OCI-LY7 (cell line): ENCODE results near the gene TRIM8. TPM values are rescaled to one million over a fixed set of nuclear protein-coding genes. Genes with fewer than 3 reads are reported as not detected.

Source experiments
- Bru-seq: library from RNA; stranded (reverse); fragments of 400-500 nt; gene quantifications from one replicate; lab custom pipeline; 2021; lab: Mats Ljungman, UMichigan
- BruChase-seq, 2 experiments: library from RNA; stranded (reverse); fragments of 400-500 nt; gene quantifications; one replicate each; lab custom pipeline; 2021; lab: Mats Ljungman, UMichigan
- BruUV-seq: library from RNA; stranded (reverse); fragments of 400-500 nt; replicated peaks from 2 replicates; lab custom pipeline; 2021; lab: Mats Ljungman, UMichigan
- CTCF ChIA-PET: fragments of 300-600 bp; sonication (Branson Sonifier 250); formaldehyde crosslinking; loops from one replicate; lab custom pipeline; 2022; ENCODE audit warnings: antibody characterized with exemption; ENCODE audit not compliant: unreplicated experiment; lab: Charles Lee
- POLR2A ChIA-PET: fragments of 300-600 bp; sonication (Branson Sonifier 250); formaldehyde crosslinking; loops from one replicate; lab custom pipeline; 2022; ENCODE audit warnings: antibody characterized with exemption; lab: Charles Lee
- DNase-seq: peaks from one replicate; pipeline ENCODE4 v3.0.0-alpha.2; 2015; ENCODE audit warnings: low spot score
- H2AFZ ChIP-seq: fragments of 200-600 bp; sonication (generic), shearing (Covaris generic); 2 replicates; pipeline ENCODE4 v1.6.1; 2014; ENCODE audit warnings: mild to moderate bottlenecking, antibody characterized with exemption, low read length, moderate library complexity
- H3K27ac ChIP-seq: fragments of 200-600 bp; sonication (generic); 2 replicates; pipeline ENCODE4 v1.5.1; 2014; ENCODE audit warnings: mixed run types, low read depth, mild to moderate bottlenecking, moderate library complexity, low read length, inconsistent platforms; ENCODE audit not compliant: poor library complexity, severe bottlenecking
- H3K36me3 ChIP-seq: fragments of 200-600 bp; sonication (generic); 2 replicates; pipeline ENCODE4 v1.6.1; 2014; ENCODE audit warnings: mild to moderate bottlenecking, antibody characterized with exemption, low read length, moderate library complexity, mixed read lengths; ENCODE audit not compliant: insufficient read depth
- H3K4me1 ChIP-seq: fragments of 200-600 bp; sonication (generic); 2 replicates; pipeline ENCODE4 v1.5.1; 2014; ENCODE audit warnings: mild to moderate bottlenecking, low read length; ENCODE audit not compliant: insufficient read depth, poor library complexity, severe bottlenecking
- H3K4me2 ChIP-seq: fragments of 200-600 bp; sonication (generic); 2 replicates; pipeline ENCODE4 v1.6.1; 2014; ENCODE audit warnings: mild to moderate bottlenecking, low read length
- H3K4me3 ChIP-seq: fragments of 200-600 bp; sonication (generic); 2 replicates; pipeline ENCODE4 v1.5.1; 2014; ENCODE audit warnings: mild to moderate bottlenecking, low read depth, low read length; ENCODE audit not compliant: poor library complexity, severe bottlenecking
- H3K79me2 ChIP-seq: fragments of 200-600 bp; sonication (generic); 2 replicates; pipeline ENCODE4 v1.6.1; 2016; ENCODE audit warnings: low read depth, mild to moderate bottlenecking, low read length, moderate library complexity, mixed read lengths; ENCODE audit not compliant: insufficient read depth
- H3K9me2 ChIP-seq: fragments of 200-600 bp; sonication (generic); 2 replicates; pipeline ENCODE4 v1.6.1; 2016; ENCODE audit warnings: mild to moderate bottlenecking, low read length, mixed read lengths; ENCODE audit not compliant: insufficient read depth
- H3K9me3 ChIP-seq: fragments of 200-600 bp; sonication (generic); 2 replicates; pipeline ENCODE4 v1.6.1; 2014; ENCODE audit warnings: mild to moderate bottlenecking, mixed run types, low read length, mixed read lengths
- H4K20me1 ChIP-seq: fragments of 200-600 bp; sonication (generic); 2 replicates; pipeline ENCODE4 v1.6.1; 2014; ENCODE audit warnings: mild to moderate bottlenecking, antibody characterized with exemption, low read length, moderate library complexity, mixed read lengths; ENCODE audit not compliant: insufficient read depth
- CTCF ChIP-seq: fragments of 200-600 bp; sonication (generic); conservative IDR thresholded peaks from 2 replicates; pipeline ENCODE4 v1.5.1; 2014; ENCODE audit warnings: mild to moderate bottlenecking, antibody characterized with exemption, low read length, moderate library complexity, mixed read lengths
- EZH2phosphoT487 ChIP-seq: fragments of 200-600 bp; sonication (generic); IDR thresholded peaks from 2 replicates; pipeline ENCODE4 v1.6.1; 2018; ENCODE audit warnings: low read depth, borderline replicate concordance, mild to moderate bottlenecking, mixed run types, antibody characterized with exemption, low read length, moderate library complexity, mixed read lengths
- intact Hi-C: fragments of 100-400 bp; cut with micrococcal nuclease; formaldehyde crosslinking; loops from one replicate; pipeline ENCODE4 v1.10.0; 2022; ENCODE audit not compliant: unreplicated experiment
- long read RNA-seq: library from polyadenylated mRNA; stranded (forward); transcript quantifications from one replicate; pipeline ENCODE4 v2.0.0, GENCODE V29; 2022
- total RNA-seq, 2 experiments: library from RNA; depleted of rRNA in 1 of 2; stranded (reverse); fragments of >200 nt in 1 of 2; shearing (Covaris generic) in 1 of 2; gene quantifications; 2 replicates each; pipeline ENCODE4 v1.2.3, GENCODE V29; 2014 to 2022

TRIM8 gene
- total RNA-seq (2014; rRNA removed; shearing (Covaris generic)) (54.2 and 67.3 TPM in 2 replicates), total RNA-seq (2022) (73.1 and 92.1 TPM in 2 replicates), Bru-seq, nascent RNA (percentile 73 among the genes with signal in this experiment), BruChase-seq, experiment 1, labeled RNA remaining after a 6-hour chase (percentile 80 among the genes with signal in this experiment), BruChase-seq, experiment 2, labeled RNA remaining after a 2-hour chase (percentile 85 among the genes with signal in this experiment)
- long read RNA-seq, full-length matches to known transcripts = 114 of 184 reads
- long read RNA-seq, partial matches to known transcripts = 7 of 184 reads
- long read RNA-seq, other reads (novel, unspliced or antisense) = 63 of 184 reads

GRCh38 chr10:102644066-102644645 is at the start of gene TRIM8:
Gene TRIM8 (plus strand): TSS chr10:102644479. CDS start chr10:102644618, 139 bp downstream.
- Histone ChIP-seq H3K36me3 (peaks cover 24% of the 10 kb centered on the region; the same call in 1 of the 2 replicates), H3K4me3 (peak within 1 kb of the TSS; percentile 84), H3K9me2 (no peaks in the 10 kb centered on the region), H3K4me1 (peaks cover 32% of the 10 kb centered on the region), H3K9me3 (no peaks in the 10 kb centered on the region), H4K20me1 (no peaks in the 10 kb centered on the region), H2AFZ (peak within 1 kb of the TSS; percentile 16), H3K79me2 (peaks cover 47% of the 10 kb centered on the region), H3K4me2 (peak within 1 kb of the TSS; percentile 82), H3K27ac (peak within 1 kb of the TSS; percentile 95)
- CTCF ChIA-PET = interaction anchor here (0.7 to 1.3 kb wide), 3 partner anchors 31 to 69 kb away, joined by 3 to 7 read pairs (median 5); partner anchors contain the start of gene ARL3
- no peak for TF ChIP-seq CTCF
- TF ChIP-seq EZH2phosphoT487 = no peak
- DNase-seq = peak; percentile 78
- POLR2A ChIA-PET = interaction anchor here (0.5 to 2.2 kb wide), 5 partner anchors 17 to 100 kb away, joined by 3 to 7 read pairs (median 3); partner anchors contain the start of genes ARL3 and SFXN2
- no TSS peak for BruUV-seq
- intact Hi-C loops = loop anchor here (5.0 to 10.0 kb wide), 2 partner anchors 812 to 949 kb away; partner anchors contain the start of gene FBXW4

GRCh38 chr10:102595293-102595692 is 49.0 kb upstream of the TRIM8 start:
- no peak for DNase-seq
- no peak overlapping the region for H3K4me2 ChIP-seq
- intact Hi-C loops = no loop called here
- TF ChIP-seq CTCF = no peak
- no peak for TF ChIP-seq EZH2phosphoT487
- no peak overlapping the region for H3K4me3 ChIP-seq
- POLR2A ChIA-PET = no interaction called here
- no peak overlapping the region for H3K27ac ChIP-seq
- no peaks in the 10 kb centered on the region for H3K79me2 ChIP-seq
- no peaks in the 10 kb centered on the region for H4K20me1 ChIP-seq
- H3K9me3 ChIP-seq = no peaks in the 10 kb centered on the region
- H2AFZ ChIP-seq = no peak overlapping the region
- CTCF ChIA-PET = no interaction called here
- no peaks in the 10 kb centered on the region for H3K36me3 ChIP-seq
- H3K9me2 ChIP-seq = no peaks in the 10 kb centered on the region
- BruUV-seq = no TSS peak
- H3K4me1 ChIP-seq = no peaks in the 10 kb centered on the region
